Thyroid gland (tissue), 4 donors: ENCODE measurements around the gene TLCD2.

Experiments used
- CTCF ChIP-seq, 6 experiments: fragments of 200-600 bp in 3 of 6; fragments of 450-650 bp in 3 of 6; sonication (generic) in 3 of 6; IDR thresholded peaks; one replicate each; pipeline ENCODE4 v1.5.1; 2016 to 2019; ENCODE audit warnings: antibody characterized with exemption in 6 of 6, mild to moderate bottlenecking in 2 of 6, inconsistent platforms in 1 of 6, moderate library complexity in 1 of 6
- POLR2A ChIP-seq, 2 donors: fragments of 450-650 bp; IDR thresholded peaks; one replicate each; pipeline ENCODE4 v1.6.1; 2017; ENCODE audit warnings: antibody characterized with exemption in 2 of 2, mild to moderate bottlenecking in 2 of 2, moderate library complexity in 1 of 2

GRCh38 chr17:1737531-1738291 lies 27.5 kb upstream of the TLCD2 start:
- TF ChIP-seq CTCF (IDR thresholded peaks at IDR 0.05), result no peak
- no peak for TF ChIP-seq POLR2A (IDR thresholded peaks at IDR 0.05)
